GM19395 (cell line): ENCODE data around the gene TENT5C.

Experiments used
- ATAC-seq: cut with Tn5 transposase; IDR thresholded peaks from one replicate; pipeline ENCODE4 v1.9.1; 2021; ENCODE audit warnings: mild to moderate bottlenecking, moderate library complexity; ENCODE audit not compliant: unreplicated experiment

The TENT5C gene

DNA sequence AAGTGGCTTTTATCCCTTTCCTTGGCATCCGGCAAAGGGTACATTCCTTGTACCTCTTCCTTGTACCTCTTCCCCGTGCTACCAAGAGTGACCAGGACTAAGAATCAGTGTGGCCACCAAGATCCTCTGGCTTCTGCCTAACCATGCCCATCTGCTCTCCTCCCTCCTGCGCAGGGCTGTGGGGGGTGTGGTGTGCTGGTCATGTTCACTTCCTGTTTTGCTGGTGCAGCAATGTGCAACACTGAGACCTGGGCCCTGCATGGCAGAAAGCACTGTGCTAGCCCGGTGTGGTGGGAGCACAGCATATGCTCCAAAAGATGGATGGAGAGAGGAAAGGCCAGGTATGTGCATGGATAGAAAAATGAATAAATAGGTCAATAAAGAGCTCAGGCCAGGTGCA lies 33.3 kb upstream of the TENT5C start:
- ATAC-seq = peak; percentile 54

DNA sequence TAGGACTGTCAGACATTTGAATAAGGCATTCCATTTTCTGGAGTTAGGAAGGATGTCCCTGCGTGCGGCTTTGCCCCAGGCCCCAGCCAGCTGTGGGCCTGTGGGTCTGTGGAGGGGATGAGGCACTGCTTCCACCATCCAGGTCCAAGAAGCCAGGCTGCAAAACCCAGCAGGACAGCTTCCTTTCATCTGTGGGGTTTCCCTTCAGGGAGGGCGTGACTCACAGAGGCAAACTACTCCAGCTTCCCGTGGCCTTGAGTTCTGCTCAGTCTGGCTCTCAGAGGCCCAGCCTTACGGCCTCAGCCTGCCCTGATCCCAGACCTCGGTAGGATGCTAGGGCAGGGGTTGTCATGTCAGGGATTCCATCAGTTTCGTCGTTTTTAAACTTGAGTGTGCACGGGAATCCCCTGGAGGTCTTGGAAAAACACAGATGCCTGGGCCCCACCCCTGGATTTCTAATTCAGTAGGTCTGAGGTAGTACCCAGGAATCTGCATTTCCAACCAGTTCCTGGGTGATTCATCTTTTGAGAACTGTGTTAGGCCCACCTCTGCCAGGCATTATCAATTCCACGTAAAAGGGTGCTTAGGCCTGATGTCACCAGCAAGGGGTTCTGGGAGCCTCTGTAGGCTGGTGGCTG lies 32.3 kb upstream of the TENT5C start:
- no peak for ATAC-seq

DNA sequence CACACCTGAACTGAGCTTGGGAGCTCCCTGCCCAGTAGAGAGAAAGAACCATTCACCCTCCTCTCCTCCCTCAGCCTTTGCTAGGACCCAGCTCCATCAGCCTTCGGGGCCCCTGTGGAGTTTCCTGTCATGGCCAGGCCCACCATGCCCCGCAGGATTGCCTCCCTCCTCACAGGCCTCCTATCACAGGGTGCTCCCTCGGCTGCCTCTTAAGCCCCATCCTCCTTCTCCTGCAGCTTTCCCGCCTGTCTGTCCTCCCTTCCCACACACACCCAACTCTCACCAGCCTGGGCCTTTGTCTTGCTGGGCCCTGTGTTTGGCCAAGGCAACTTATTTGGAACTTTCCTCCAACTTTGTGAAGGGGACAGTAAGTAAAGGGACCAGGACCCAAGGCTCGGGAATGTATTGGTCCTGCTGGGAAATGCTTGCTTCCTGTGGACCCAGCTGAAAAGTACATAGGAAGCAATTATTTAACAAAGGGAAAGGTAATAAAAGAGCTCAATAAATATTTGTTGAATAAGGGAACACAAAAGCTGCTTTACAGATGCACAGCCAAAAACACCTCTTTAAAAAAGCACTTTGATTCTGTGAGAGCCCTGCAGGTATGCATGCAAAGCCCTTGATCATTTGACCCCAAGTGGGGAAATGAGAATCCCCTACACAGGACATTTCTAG lies 31.6 kb upstream of the TENT5C start:
- ATAC-seq = no peak

DNA sequence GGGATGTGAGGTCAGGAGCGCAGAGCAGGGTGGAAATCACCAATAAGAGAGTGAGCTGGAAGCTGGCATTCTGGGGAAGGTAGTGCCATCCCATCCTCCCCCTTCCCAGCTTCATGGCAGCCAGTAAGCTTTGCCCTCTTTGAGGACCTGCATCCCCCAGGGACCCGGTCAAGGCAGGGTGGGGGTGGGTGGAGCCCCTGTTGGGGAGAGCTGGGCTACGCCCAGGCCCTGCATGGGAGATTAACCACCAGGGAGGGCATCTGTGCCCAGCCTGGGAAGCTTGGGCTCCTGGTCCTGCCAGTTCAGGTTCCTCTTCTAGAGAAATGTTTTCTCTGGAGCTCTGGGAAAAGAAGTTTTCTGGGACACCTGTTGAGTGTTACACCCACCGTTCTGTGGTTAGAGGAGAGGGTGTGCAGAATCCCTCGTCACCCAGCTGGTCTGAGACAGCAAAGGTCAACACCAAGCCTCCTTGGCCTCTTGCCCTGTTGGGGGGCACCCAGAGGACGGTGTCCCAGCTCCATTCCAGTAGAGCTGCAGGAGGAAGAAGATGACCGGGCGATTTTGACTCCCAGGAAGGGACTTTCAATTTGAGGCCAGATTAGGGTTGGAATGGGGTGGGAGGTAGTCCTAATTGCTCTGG lies 30.1 kb upstream of the TENT5C start:
- no peak for ATAC-seq

DNA sequence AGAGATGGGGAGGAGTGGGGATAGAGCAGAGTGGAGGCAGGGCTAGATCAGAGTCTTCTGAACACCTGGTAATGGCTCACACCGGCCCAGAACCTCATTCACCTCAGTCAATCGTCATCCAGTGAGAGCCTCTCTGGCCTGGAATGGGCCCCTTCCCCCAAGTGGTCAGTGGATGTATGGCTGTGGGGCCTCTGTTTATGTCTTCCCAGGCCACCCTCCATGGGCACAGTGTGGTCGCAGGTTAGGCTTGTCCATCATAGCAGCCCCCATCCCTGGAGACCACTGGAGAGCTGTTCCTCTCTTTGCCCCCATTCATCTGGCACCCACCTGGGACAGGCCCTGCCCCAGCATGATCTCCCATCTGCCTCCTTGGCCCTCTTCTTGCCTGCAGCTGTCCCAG lies 29.6 kb upstream of the TENT5C start:
- ATAC-seq = no peak

DNA sequence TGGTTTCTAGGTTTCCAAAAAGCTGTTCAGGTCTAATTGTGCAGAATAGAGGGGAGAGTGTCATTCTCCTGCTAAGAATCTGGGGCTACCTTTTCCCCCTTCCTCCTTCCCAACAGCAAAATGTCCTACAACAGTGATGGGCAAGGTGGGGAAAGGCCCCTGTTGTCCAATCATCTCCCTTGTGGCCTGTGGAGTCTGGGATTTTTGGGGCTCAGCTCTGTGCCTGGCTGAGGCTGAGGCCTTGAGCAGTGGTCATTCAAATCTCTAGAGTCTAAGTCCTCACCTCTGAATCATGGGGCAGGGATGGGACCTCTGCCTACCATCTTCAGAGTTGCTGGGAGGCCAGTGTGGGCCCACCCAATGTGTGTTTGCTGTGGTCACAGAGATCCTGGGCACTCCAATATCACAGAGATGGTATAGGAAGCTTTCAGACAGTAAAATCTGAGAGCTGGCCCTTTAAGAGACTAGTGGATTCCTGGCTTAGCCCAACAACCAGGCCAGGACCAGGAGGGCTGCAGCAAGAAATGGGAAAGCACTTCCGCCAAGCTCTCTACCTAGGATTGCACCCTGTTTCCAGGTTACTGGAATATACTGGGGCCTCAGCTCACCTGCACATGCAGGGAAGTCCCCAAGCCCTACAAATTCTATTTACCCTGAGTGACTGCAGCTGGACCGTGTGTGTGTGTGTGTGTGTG lies 28.5 kb upstream of the TENT5C start:
- ATAC-seq = no peak

DNA sequence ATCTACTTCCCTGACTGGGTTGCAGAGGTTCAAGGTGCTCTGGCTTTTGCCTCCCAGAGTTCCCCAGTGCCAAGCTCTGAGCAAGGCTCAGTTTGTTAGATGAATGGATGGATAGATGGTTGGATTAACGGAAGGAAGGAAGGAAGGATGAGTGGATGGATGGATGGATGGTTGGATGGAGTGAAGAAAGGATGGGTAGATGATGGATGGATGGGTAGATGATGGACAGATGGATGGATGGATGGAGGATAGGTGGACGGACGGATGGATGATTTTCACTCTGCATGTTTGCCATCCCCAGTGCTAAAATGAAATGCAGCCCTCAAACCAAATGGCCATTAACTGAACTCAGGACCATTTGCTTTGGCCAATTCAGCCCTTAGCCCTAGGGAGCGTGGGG lies 27.4 kb upstream of the TENT5C start:
- ATAC-seq = no peak

DNA sequence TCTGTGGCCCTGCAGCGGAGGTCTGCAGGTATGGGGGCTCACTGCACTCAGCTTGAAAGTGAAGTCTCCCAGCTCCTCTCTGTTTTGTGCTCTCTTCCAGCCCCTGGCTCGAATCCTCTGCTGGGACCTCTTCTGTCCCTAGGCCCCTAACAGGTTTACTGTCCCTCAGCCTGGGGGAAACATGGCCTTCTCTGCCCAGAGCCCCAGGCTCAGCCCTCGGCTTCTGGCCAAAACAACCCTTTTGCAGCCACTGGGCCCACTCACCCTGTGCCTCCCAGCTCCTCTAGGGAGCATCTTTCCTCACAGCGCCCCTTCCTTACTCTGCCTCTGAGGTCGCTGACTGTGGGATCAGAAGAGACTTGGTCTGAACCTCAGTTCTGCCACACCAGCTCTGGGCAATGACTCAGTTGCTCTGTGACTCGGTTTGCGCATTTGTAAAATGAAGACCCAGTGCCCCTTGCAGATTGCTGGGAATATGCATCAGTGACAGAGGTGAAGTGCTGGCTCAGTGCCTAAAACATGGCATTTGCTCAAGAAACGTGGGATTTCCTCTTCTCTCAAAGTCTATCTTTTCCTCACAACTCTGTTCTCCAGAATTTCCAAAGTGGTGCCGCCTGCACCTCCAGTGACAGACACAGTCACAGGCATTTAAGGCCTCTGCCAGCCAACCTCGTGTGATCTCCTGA lies 26.5 kb upstream of the TENT5C start:
- ATAC-seq = no peak

DNA sequence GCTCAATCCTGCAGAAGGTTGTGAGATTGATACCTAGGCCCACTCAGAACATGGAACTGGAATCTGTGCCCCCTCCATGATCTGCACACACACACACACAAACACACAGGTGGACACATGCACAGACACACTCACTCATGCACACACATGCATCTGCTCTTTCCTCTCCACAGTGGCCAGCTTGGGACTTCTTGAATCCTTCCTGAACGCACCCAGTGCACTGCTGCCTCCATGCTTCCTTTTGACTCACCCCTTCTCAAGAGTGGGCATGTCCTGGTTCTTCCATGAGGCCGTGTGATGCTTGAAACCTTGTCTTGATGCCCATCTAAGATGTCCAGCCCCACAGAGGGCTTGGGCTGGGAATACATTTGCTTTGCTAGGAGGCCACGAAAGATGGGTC lies 25.4 kb upstream of the TENT5C start:
- no peak for ATAC-seq

DNA sequence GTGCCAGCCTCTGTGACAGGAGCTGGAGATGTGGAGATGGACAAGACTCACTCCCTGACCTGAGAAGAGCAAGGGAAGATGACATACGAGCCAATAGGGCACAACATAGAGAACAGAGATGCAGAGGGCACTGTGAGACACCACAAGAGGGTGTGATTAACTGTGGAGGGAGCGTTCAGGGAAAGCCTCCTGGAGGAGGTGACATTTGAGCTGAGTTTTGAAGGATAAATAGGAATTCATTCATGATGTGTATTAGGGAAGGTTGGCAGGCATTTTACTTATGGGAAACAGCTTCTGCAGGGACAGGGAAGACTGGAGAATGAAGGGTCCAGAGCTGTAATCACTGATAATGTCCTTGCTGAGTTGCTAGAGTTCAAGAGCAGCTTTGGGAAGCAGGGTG lies 25.0 kb upstream of the TENT5C start:
- no peak for ATAC-seq

DNA sequence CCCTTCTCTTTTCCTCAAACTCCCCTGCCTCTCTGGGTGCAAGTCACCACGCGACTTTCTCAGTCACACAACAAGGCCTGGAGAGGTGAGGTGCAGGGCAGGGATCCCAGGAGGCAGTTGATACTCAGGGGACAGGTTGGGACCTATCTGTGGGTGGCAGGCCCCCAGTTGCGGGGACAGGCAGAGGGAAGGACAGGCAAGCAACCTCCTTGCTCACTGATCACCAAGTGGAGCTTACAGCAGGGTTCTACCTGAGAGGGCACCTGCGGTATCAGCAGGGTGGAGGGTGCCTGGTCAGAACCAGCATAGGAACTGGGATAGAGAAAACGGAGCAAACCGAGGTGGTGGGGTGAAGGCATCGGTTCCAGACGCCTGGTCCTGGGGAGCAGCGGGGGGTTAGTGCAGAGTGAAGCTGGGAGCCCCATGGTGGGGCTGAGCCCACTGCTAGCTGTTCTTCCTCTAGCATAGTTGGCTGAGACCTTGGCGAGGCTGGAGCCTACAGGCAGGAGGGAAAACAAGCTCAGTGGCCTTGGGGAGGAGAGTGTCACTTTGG lies 24.4 kb upstream of the TENT5C start:
- ATAC-seq = no peak

DNA sequence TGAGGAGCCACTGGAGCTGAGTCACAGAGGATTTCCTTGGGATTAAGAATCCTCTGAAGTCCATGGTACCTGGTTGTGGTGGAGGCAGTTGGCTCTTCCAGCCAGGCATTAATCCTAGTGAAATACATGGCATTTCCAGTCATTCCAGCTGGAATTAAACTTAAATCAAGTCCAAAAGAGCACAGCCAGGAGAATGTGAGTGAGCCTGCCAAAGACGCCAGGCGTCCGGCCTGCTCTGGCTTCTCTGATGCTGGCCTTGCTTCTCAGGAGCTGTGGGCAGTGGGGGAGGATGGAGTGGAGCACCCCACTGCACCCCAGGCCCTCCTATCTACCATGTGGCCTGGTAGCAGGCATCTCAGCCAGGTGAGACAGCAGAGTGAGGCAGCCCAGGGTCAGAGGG lies 23.4 kb upstream of the TENT5C start:
- no peak for ATAC-seq

DNA sequence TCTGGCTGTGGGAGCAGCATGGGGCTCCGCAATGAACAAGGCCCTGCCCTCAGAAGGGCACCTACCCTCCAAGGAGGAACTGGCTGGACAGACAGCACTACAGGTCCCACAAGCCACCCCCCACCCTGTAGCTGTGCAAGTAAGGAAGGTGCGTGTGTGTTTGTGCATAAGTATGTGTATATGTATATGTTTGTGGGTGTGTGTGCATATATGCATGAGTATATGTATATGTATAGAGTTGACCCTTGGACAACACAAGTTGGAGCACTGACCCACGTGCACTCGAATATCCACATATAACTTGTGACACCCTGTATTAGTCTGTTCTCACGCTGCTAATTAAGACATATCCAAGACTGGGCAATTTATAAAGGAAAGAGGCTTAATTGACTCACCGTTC lies 22.6 kb upstream of the TENT5C start:
- no peak for ATAC-seq

DNA sequence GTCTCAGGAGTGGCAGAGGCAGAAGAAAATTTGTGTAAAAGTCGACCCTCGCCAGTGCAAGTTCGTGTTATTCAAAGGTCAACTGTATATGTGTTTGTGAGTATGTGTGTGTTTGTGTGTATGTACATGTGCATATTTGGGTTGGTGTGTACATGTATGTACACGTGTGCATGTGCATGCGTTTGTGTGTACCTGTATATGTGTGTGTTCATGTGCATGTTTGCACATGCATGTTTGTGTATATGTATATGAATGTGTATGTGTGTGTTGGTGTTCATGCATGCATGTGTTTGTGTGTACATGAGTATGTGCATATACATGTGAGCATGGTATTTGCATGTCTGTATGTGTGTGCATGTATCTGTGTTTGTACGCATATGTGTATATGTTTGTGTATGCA lies 21.7 kb upstream of the TENT5C start:
- ATAC-seq = no peak

DNA sequence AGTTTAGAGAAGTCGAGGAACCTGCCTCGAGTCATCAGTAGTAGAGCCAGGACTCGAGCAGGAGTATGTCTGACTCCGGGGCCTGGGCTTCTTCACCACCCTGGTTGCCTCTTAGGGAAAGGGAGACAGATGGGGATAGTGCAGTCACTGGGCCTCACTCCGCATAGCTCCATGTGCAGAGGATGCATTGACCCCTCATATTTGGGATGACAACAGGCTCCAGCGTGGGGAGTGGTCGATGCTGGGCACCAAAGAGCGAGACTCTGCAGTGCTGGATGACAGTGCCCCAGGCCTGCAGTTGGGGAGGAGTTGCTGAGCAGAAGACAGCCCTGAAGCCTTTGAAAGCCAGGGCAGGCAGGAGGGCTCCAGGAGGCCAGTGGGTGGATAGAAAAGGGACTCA lies 20.8 kb upstream of the TENT5C start:
- no peak for ATAC-seq

DNA sequence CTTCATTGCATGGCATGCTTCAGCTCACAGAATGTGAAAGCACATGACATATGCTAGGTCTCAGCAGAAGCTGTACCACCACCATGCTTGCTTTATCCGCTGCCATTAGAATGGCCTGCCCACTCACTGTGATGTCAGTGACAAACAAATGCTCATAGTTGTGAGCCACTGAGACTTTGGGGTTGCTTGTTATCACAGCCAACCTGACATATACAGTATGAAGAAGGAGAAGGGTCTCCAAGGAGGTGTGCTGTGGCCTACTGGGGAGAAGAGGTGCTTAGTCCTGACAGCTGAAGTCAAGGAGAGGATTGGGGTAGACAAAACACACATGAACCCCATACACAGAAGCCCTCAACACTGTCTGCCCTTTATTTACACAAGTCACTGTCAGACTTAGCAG lies 19.5 kb upstream of the TENT5C start:
- ATAC-seq = no peak

DNA sequence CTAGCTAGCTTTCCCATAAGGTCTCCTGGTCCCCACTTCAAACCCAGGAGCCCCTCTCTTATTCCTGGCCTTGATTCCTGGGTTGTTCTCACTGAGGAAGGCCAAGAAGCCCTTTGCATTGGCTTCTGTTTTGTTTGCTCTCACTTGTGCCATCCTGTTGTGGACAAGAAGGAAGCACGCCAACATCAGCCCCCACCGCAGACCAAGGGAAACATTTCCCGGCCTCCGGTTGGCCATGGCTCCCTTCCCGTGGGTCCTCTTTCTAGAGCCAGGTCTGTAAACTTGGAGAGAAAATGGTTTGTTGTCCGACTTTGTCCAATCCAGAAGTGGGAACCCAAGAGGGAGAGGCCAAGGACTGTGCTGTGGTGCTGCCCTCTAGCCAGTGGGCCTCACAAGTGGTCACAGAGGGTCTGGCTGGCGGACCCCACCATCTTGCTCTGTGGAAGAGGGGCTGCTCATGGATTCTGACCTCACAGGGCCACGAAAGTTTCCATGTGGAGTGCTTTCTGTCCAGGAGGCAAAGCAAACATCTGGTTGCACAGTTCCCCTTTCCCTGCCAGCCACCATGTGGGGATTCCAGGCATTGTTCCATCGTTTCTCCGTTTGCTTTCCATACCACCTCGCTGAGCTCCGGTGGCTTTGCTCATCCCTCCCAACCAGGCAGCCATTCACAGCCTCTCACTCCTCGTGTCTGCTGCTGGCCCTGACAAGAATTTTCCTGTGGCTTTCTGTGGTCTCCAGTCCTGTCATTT lies 18.9 kb upstream of the TENT5C start:
- ATAC-seq = no peak

DNA sequence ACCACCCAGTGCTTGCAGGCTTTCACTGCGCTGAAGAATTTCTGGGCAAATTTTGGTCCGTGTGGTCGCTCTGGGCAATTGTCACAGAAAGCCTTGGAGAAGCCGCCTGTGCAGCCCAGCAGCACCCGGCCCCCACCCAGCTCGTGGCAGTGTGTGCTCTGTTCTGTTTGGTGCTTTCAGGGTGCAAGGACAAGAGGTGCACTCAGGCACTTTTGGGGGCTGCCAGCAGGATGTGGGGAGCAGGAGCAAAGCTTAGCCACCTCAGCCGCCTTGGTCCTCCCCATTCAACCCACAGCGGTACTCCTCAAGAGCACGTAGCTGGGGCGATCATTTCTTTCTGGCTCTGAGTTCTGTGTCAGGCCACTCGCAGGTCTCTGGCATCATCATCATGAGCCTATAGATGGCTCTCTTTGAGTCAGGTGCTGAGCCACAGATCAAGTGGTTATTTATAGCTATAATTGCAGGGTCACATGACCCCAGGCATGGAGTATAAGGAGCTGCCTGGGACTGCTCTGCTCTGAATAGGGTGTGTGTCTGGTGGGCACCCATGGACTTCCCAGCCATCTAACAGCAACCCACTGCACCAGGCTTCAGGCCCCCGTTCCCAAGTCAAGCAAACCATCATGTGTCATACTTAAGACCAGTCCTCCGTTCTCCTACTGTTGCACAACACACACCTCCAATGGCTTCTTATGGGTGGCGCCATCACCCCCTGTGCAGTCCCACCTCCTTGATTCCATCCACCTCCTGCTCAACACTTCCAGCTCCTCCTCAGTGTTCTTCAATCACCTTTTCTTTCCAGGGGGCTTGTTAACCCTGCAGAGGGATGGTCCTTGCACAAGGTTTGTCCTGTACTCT lies 18.1 kb upstream of the TENT5C start:
- ATAC-seq = no peak

DNA sequence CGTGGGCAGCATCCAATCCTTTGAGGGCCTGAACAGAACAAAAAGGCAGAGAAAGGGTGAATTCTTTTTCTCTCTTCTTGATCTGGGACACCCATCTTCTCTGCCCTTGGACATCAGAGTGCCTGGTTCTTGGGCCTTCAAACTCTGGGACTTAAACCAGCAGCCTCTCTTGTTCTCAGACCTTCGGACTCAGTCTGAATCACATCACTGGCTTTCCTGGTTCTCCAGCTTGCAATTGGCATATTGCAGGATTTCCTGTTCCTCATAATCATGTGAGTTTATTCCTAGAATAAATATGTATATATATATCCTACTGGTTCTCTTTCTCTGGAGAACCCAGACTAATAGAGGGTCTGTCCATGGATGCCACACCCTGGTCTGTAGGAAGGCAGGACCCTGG lies 16.3 kb upstream of the TENT5C start:
- ATAC-seq = no peak
